Trophoblast cell (in vitro differentiated cells and primary cell): ENCODE results near the gene ALOX5.
"Not testable (repeated sequence)": the region's sequence is repeated elsewhere in the genome, so short reads cannot be mapped to it uniquely, and the experiment has no call there.

Experiments used
- DNase-seq, 2 donors: peaks; one replicate each; pipeline ENCODE4 v3.0.0-alpha.2; 2016
- H2AFZ ChIP-seq: 2 replicates; pipeline ENCODE4 v1.6.1; 2013; ENCODE audit warnings: low read length, moderate library complexity, mild to moderate bottlenecking; ENCODE audit not compliant: insufficient read depth, poor library complexity
- H2AK5ac ChIP-seq: 2 replicates; pipeline ENCODE4 v1.6.1; 2013; ENCODE audit warnings: mild to moderate bottlenecking, low read length
- H2BK120ac ChIP-seq: 2 replicates; pipeline ENCODE4 v1.6.1; 2013; ENCODE audit warnings: low read length, mild to moderate bottlenecking, moderate library complexity; ENCODE audit not compliant: insufficient read depth, poor library complexity
- H2BK12ac ChIP-seq: 2 replicates; pipeline ENCODE4 v1.6.1; 2013; ENCODE audit warnings: mild to moderate bottlenecking, low read length, moderate library complexity
- H2BK5ac ChIP-seq: 2 replicates; pipeline ENCODE4 v1.6.1; 2013; ENCODE audit warnings: low read length, low read depth, moderate library complexity, mild to moderate bottlenecking; ENCODE audit not compliant: poor library complexity
- H3K14ac ChIP-seq: 2 replicates; pipeline ENCODE4 v1.6.1; 2013; ENCODE audit warnings: mild to moderate bottlenecking, low read length
- H3K18ac ChIP-seq: 2 replicates; pipeline ENCODE4 v1.6.1; 2013; ENCODE audit warnings: mild to moderate bottlenecking, low read length
- H3K23ac ChIP-seq: 2 replicates; pipeline ENCODE4 v1.6.1; 2013; ENCODE audit warnings: low read length
- H3K27ac ChIP-seq: 2 replicates; pipeline ENCODE4 v1.5.1; 2013; ENCODE audit warnings: low read depth, mild to moderate bottlenecking, inconsistent platforms, low read length, moderate library complexity
- H3K27me3 ChIP-seq: 2 replicates; pipeline ENCODE4 v1.6.1; 2013; ENCODE audit warnings: inconsistent platforms, mild to moderate bottlenecking, low read length, moderate library complexity; ENCODE audit not compliant: insufficient read depth
- H3K36me3 ChIP-seq, 2 experiments: 1 replicate in 1 of 2; 2 replicates in 1 of 2; pipeline ENCODE4 v1.6.1; 2013; ENCODE audit warnings: low read length in 2 of 2, mild to moderate bottlenecking in 2 of 2, moderate library complexity in 1 of 2; ENCODE audit not compliant: insufficient read depth in 2 of 2, control insufficient read depth in 1 of 2
- H3K4ac ChIP-seq: 2 replicates; pipeline ENCODE4 v1.6.1; 2013; ENCODE audit warnings: low read depth, mild to moderate bottlenecking, low read length, moderate library complexity
- H3K4me1 ChIP-seq, 2 experiments: 1 replicate in 1 of 2; 2 replicates in 1 of 2; pipeline ENCODE4 v1.6.1; 2013; ENCODE audit warnings: low read length in 2 of 2, mild to moderate bottlenecking in 2 of 2, moderate library complexity in 1 of 2; ENCODE audit not compliant: insufficient read depth in 2 of 2, control insufficient read depth in 1 of 2
- H3K4me2 ChIP-seq: 2 replicates; pipeline ENCODE4 v1.6.1; 2013; ENCODE audit warnings: inconsistent platforms, mild to moderate bottlenecking, low read length, moderate library complexity
- H3K4me3 ChIP-seq: 2 replicates; pipeline ENCODE4 v1.5.1; 2013; ENCODE audit warnings: mild to moderate bottlenecking, low read depth, low read length, inconsistent platforms
- H3K79me1 ChIP-seq: one replicate; pipeline ENCODE4 v1.6.1; 2013; ENCODE audit warnings: low read length
- H3K79me2 ChIP-seq: 2 replicates; pipeline ENCODE4 v1.6.1; 2013; ENCODE audit warnings: low read length, mild to moderate bottlenecking; ENCODE audit not compliant: control insufficient read depth, insufficient read depth, poor library complexity
- H3K9ac ChIP-seq: 2 replicates; pipeline ENCODE4 v1.6.1; 2013; ENCODE audit warnings: mild to moderate bottlenecking, low read length
- H3K9me3 ChIP-seq: 2 replicates; pipeline ENCODE4 v1.6.1; 2013; ENCODE audit warnings: low read depth, mild to moderate bottlenecking, control low read depth, inconsistent platforms, low read length; ENCODE audit not compliant: insufficient read depth
- H4K12ac ChIP-seq: 2 replicates; pipeline ENCODE4 v1.6.1; 2013; ENCODE audit warnings: low read depth, mild to moderate bottlenecking, low read length, moderate library complexity
- H4K8ac ChIP-seq: 2 replicates; pipeline ENCODE4 v1.6.1; 2013; ENCODE audit warnings: low read depth, mild to moderate bottlenecking, low read length, moderate library complexity
- H4K91ac ChIP-seq: one replicate; pipeline ENCODE4 v1.6.1; 2013; ENCODE audit warnings: low read depth, mild to moderate bottlenecking, low read length, moderate library complexity
- WGBS: extraction: QIAGEN DNeasy Blood & Tissue Kit; methylation state at CpG from one replicate; pipeline ENCODE4 v1.1.7; 2013; ENCODE audit warnings: missing lambda C conversion rate; ENCODE audit not compliant: insufficient read length, insufficient coverage; ENCODE audit errors: extremely low coverage; 5-methylcytosine and 5-hydroxymethylcytosine counted together

ALOX5 gene

DNA sequence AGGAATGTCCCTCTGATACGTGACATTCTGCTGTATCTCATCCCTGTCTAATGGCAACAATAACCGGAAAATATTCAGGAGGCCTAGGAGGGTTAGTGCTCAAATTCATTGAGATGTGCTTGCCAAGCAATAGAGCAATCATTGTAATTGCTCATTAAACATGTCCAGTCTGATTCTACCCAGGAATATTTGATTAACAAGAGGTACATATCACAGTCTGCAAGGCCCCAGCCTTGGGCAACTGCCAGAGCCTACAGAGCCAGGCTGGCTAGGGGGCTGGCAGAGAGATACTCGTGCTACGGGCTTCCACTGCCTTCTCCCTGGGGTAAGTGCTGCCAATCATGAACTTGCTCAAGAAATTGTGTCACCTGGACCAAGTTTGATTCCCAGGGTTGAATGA, 99.1 kb downstream of the ALOX5 start:
- Histone ChIP-seq H3K4me3 (no peak overlapping the region), H2AFZ (no peak overlapping the region), H2BK5ac (no peak overlapping the region), H4K12ac (no peak overlapping the region), H3K36me3 (no peaks in the 10 kb centered on the region), H2AK5ac (no peak overlapping the region), H4K8ac (no peak overlapping the region), H3K9me3 (peaks cover 2% of the 10 kb centered on the region), H3K9ac (no peak overlapping the region), H3K18ac (no peak overlapping the region), H4K91ac (no peak overlapping the region), H3K14ac (no peak overlapping the region), H2BK120ac (no peak overlapping the region), H3K4me2 (no peak overlapping the region), H3K23ac (no peak overlapping the region), H3K27ac (no peak overlapping the region), H3K4me1 (peaks cover 0 to 7% of the 10 kb centered on the region in 2 experiments), H3K27me3 (no peaks in the 10 kb centered on the region), H3K79me2 (no peaks in the 10 kb centered on the region), H3K79me1 (no peaks in the 10 kb centered on the region), H3K4ac (no peak overlapping the region), H2BK12ac (no peak overlapping the region)
- DNase-seq, result no peak
- WGBS, result no CpG with 5 or more reads among the region's 4 CpGs

DNA sequence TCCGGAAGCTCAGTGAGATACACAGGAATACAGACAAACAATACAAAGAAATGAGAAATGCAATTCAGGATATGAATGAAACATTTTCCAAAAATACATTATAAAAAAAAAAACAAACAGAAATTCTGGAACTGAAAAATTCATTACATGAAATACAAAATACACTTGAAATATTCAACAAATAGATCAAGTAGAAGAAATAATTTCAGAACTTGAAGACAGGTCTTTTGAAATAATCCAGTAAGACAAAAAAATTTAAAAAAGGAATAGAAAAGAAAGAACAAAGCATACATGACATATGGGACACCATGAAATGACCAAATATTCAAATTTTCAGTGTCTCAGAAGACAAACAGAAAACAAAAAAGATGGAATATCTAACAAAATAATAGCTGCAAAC, 102.5 kb downstream of the ALOX5 start:
- Histone ChIP-seq H2BK12ac (no peak overlapping the region), H3K4ac (no peak overlapping the region), H3K36me3 (no peaks in the 10 kb centered on the region), H3K27ac (no peak overlapping the region), H3K9me3 (peaks cover 2% of the 10 kb centered on the region), H4K91ac (no peak overlapping the region), H2BK120ac (no peak overlapping the region), H3K9ac (no peak overlapping the region), H3K79me1 (no peaks in the 10 kb centered on the region), H3K4me3 (no peak overlapping the region), H4K12ac (no peak overlapping the region), H3K4me1 (peaks cover 0 to 4% of the 10 kb centered on the region in 2 experiments), H3K4me2 (no peak overlapping the region), H4K8ac (no peak overlapping the region), H3K23ac (no peak overlapping the region), H2BK5ac (no peak overlapping the region), H3K18ac (no peak overlapping the region), H3K27me3 (no peaks in the 10 kb centered on the region), H3K79me2 (no peaks in the 10 kb centered on the region), H3K14ac (no peak overlapping the region), H2AFZ (no peak overlapping the region), H2AK5ac (no peak overlapping the region)
- no CpG with 5 or more reads among the region's 1 CpG for WGBS
- no peak for DNase-seq

- no peak overlapping the region for H4K8ac ChIP-seq
- WGBS, result no CpG with 5 or more reads among the region's 2 CpGs
- no peaks in the 10 kb centered on the region for H3K9me3 ChIP-seq
- H3K79me2 ChIP-seq, result no peaks in the 10 kb centered on the region
- no peaks in the 10 kb centered on the region for H3K36me3 ChIP-seq
- H3K9ac ChIP-seq, result no peak overlapping the region
- H4K12ac ChIP-seq, result no peak overlapping the region
- no peak overlapping the region for H2AFZ ChIP-seq
- no peak overlapping the region for H3K4me2 ChIP-seq
- no peak overlapping the region for H3K4me3 ChIP-seq
- no peak for DNase-seq
- no peak overlapping the region for H2BK5ac ChIP-seq
- H2BK120ac ChIP-seq, result no peak overlapping the region
- H4K91ac ChIP-seq, result no peak overlapping the region
- no peak overlapping the region for H3K27ac ChIP-seq
- no peaks in the 10 kb centered on the region for H3K27me3 ChIP-seq
- no peak overlapping the region for H2AK5ac ChIP-seq
- no peak overlapping the region for H3K23ac ChIP-seq
- H2BK12ac ChIP-seq, result no peak overlapping the region
- no peaks in the 10 kb centered on the region for H3K79me1 ChIP-seq
- H3K4me1 ChIP-seq, result no peaks in the 10 kb centered on the region
- H3K4ac ChIP-seq, result no peak overlapping the region
- no peak overlapping the region for H3K18ac ChIP-seq
- H3K14ac ChIP-seq, result no peak overlapping the region
Observed at GRCh38 chr10:45480294-45480693, 106.3 kb downstream of the ALOX5 start.

- H3K4me2 ChIP-seq, H3K4me1 ChIP-seq, H3K79me2 ChIP-seq, H3K4me3 ChIP-seq, H3K9me3 ChIP-seq, H2BK5ac ChIP-seq, DNase-seq, H3K4ac ChIP-seq, H4K91ac ChIP-seq, H3K79me1 ChIP-seq, H3K36me3 ChIP-seq, H2BK120ac ChIP-seq, H3K27ac ChIP-seq, H3K14ac ChIP-seq, H3K23ac ChIP-seq, H2AFZ ChIP-seq, H2BK12ac ChIP-seq, H3K9ac ChIP-seq, H3K18ac ChIP-seq, H4K12ac ChIP-seq, H2AK5ac ChIP-seq, H3K27me3 ChIP-seq, H4K8ac ChIP-seq: not testable (repeated sequence)
- no CpG with 5 or more reads among the region's 4 CpGs for WGBS
Observed at GRCh38 chr10:45481100-45481499, 107.1 kb downstream of the ALOX5 start.
